Stimulated activated naive CD4-positive, alpha-beta T cell (primary cell): ENCODE results near the gene SULT1C3.
"Not testable (repeated sequence)": the region's sequence is repeated elsewhere in the genome, so short reads cannot be mapped to it uniquely, and the experiment has no call there.

ENCODE experiments used
- DNase-seq, 6 experiments: peaks; one replicate each; lab custom pipeline; 2025; lab: John Stamatoyannopoulos, UW

SULT1C3 gene

DNA sequence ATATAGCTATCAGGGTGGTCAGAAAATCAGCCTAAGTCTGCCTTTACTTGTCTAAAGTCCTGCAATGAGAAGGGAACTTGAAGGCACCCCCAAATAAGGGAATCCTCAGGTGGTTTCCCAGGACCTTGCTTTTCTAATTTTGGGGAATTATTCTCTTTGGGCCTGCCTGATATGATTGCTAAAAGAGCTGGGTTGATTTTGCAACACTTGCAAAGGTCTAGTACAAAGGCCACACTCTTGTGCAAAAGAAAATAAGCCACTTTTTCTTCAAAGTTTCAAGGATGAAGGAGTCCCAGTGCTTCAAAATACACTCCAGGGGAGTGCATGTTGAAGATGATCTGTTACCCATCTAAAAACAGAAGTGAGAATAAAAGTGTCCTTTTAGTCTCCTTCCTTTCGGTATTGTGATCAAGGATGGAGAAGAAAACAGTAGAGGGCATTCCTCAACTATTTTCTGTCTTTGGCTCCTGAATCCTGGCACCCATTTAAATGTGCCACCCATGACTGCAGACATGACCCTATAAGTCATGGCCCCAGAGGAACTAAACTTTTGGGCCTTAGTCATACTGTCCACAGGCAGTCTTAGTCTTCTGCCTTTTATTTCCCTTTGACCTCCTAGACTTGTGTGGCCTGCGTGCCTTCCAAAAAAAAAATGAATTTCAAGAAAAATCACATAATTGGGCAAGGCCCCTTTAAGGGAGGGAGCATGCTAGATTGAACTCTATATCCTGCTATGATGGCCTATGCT lies 5.1 kb downstream of the SULT1C3 start:
- DNase-seq, result no peak

DNA sequence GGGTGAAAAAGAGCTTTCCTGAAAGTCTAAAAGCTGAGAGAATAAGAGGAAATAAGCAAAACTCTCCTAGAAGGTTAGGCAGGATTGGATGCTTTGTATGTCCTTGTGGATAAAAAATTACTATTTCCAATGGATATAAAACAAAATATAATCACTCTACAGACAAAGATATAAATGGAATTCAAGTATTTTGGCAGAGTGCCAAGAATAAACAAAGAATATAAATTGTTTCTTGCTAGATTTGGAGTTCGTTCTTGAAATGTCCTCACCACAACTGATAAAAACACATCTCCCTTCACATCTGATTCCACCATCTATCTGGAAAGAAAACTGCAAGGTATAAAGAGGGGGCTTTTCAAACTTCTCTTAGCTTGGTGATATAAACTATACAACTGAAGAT lies 13.3 kb downstream of the SULT1C3 start:
- DNase-seq, result no peak

GRCh38 chr2:108257757-108258331 lies 18.1 kb downstream of the SULT1C3 start:
- DNase-seq, result no peak

- no peak for DNase-seq
Observed at GRCh38 chr2:108260773-108261172, 21.0 kb downstream of the SULT1C3 start.

- DNase-seq, result no peak
Observed at GRCh38 chr2:108262036-108262435, 22.3 kb downstream of the SULT1C3 start.

DNA sequence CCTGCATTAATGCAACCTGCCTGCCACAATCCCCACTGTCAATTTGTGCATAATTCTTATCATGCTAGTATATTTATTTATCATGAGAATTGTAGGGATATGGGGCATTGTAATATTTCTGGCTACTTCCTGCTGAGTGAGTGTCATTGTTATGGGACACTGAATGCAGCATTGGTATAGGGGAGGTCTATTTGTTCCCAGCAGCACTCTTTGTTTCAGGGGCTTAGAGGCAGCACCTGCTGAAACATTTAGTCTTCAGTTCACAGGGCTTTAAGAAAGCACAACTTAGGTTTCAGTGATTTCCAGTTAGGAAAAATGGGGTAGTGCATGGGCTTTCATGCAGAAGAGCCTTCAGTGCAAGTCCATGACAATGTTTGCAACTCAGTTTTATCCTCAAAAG lies 23.6 kb downstream of the SULT1C3 start:
- no peak for DNase-seq

- no peak for DNase-seq
Observed at GRCh38 chr2:108266218-108266617, 26.4 kb downstream of the SULT1C3 start.

GRCh38 chr2:108267101-108267500 lies 27.3 kb downstream of the SULT1C3 start:
- DNase-seq, result no peak

DNA sequence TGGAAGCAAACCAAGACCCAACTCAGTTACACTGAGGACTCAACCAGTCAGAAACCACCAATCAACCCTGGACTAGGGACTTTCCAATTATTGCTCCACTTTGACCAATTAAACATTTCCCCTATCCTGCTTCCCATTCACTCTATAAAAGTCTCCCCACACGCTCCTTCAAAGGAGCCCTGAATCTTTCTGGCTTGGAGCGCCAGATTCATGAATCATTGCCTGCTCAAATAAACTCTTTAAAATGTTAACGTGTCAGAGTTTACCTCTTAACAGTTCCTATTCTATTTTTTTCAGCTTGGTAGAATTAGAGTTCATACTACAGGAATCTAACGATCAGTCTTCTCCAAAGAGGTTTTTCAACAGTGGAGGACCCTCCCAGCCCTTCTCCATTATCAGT lies 28.2 kb downstream of the SULT1C3 start:
- DNase-seq, result no peak

- DNase-seq, result no peak
Observed at GRCh38 chr2:108270346-108270745, 30.6 kb downstream of the SULT1C3 start.

GRCh38 chr2:108270768-108271506 lies 31.2 kb downstream of the SULT1C3 start:
- DNase-seq, result no peak

DNA sequence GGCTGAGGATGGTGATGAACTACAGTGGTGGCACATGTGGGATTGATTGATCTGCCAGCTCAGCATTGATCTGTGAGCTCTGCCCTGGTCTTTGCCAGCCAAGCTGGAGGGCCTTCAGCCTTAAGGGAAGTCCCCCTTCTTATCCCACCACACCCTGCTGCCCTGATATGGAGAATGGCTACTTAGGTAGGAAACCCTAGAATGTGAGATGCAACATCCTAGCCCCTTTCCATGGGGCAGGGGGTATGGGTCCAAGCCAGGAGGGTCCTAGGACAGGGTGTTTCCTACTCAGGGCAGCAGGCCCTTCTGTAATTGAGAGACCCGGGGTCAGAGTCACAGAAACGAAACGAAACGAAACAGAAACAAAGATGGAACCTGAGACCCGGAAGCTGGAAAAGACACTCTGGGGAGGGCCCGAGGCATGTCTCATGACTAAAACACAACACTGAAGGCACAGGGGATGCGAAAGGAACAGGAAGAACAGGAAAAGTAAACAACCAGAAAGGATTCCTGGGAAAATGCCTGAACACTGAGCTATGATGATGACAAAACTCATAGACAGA lies 32.0 kb downstream of the SULT1C3 start:
- DNase-seq, result no peak

DNA sequence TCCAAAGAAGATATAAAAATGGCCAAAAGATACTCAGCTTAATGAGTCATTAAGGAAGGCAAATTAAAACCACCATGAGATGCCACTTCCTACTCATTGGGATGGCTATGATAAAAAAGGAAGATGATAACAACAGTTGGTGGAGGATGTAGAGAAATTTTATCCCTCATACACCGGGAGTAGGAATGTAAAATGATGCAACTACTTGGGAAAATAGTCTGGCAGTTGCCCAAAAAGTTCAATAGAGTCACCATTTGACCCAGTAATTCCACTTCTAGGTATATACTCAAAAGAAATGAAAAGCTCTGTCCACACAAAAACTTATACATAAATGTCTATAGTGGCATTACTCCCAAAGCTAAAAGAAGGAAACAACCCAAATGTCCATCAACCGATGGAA lies 38.9 kb downstream of the SULT1C3 start:
- DNase-seq, result no peak

GRCh38 chr2:108279468-108279867 lies 39.7 kb downstream of the SULT1C3 start:
- DNase-seq, result no peak

- DNase-seq, result no peak
Observed at GRCh38 chr2:108280466-108280865, 40.7 kb downstream of the SULT1C3 start.

DNA sequence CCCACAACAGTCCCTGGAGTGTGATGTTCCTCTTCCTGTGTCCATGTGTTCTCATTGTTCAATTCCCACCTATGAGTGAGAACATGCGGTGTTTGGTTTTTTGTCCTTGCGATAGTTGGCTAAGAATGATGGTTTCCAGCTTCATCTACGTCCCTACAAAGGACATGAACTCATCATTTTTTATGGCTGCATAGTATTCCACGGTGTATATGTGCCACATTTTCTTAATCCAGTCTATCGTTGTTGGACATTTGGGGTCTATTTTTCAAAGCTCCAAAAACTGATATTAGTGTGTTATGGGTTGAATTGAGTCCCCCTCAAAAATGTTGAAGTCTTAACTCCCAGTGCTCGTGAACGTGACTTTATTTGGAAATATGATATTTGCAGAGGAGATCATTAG lies 44.8 kb downstream of the SULT1C3 start:
- DNase-seq, result not testable (repeated sequence)

DNA sequence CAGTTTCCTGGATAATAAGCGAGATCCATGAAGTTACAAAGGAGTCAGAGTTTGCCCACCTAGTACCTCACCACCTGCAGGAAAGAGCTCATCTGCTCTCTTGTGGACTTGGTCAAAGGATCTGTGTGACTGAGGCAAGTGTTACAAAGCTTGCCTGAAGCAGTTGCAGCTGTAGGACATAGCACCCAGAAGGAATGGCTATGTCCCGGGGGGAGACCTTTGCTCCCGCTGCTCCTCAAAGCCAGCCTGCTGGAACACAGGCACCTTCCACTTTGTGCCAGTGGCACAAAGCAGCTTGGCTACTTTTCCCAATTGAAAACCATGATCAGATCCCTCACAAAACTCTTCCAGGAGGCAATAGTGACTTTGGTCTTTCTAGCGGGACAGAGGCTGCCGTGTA lies 45.8 kb downstream of the SULT1C3 start:
- DNase-seq, result no peak

DNA sequence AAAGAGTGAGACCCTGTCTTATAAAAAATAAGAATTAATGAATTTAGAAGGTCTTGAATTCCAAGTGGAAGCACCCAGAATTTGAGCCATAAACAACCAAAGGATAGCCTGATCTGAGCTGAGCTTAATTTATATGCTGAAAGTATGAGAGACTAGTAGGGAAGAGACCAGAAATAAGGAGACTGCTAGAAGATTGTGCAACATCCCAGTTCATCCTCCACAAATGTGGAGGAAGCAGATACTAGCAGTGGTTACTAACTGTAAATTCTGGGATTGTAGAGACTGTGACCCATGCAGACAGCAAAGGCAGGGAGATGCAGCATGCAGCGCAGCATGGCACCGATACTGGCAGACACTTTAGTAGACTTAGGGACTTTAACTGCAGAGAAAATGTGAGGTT lies 47.4 kb downstream of the SULT1C3 start:
- no peak for DNase-seq

DNA sequence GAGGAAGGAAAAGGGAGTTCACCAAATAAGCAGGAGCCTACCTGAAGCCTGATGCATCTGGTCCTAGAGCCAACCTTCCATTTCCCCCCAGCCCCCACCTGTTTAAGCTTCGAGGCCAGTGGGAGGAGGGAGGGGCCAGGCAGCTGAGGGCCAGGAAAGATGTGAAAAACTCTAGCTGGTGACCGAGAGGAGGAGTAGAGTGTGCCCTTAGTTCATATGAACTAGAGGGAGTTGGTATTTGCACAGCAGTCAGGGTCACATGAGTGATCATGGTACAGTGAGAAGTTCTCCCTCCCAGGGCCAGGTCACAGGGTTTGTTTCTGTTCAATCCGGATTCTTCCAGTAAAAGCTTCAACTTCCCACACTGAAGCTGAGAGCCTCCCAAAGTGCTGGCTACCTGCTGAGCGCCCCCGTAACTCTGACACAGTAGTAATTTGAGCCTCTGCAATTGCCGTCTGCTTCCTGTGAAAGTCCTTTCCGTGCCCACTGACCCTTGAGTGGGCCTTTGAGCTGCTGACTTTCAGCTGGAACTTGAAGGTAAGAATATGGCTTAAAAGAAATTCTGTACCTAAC lies 48.9 kb downstream of the SULT1C3 start, which contains the start of gene SULT1C2:
TSS of gene SULT1C2 (plus strand) at position 362 of the 573 bp plus-strand sequence. CDS start 4,773 bp downstream, outside the sequence.
- peak in 1 of 6 experiments; percentile 2 for DNase-seq

GRCh38 chr2:108293850-108294249 lies 54.1 kb downstream of the SULT1C3 start:
- DNase-seq, result no peak

DNA sequence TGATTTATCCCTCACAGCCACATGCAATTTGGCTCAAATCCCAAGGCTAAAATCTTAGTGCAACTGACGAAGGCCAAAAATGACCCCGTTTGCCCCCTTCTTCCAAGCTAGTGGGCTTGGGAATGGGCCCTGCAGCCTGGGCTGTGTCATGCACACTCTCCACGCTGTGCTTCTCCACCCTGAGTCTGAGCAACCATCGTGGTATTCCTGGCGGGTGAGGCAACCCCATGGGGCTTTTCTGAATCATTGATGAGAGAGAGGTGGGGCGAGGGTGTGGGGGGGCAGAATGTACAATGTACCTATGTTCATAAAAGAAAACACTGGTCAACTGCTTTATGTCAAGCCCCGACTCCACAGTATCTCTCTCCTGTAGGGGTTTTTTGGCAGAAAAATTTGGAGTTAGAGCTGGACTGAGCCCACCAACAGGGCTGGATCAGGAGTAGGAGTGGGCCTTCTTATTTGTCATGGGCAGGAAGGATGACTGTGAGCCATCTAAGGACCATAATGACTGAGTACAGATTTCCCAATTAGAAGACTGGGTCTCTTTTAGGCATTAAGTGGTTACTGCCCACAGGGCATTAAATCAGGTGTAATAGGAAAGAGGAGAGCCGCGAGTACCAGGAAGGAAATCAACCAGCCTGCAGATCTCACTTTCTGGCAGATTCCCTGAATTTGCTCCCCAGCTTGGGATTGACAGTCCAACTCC lies 57.8 kb downstream of the SULT1C3 start:
- DNase-seq, result no peak

- no peak for DNase-seq
Observed at GRCh38 chr2:108301558-108301957, 61.8 kb downstream of the SULT1C3 start.
